Fibroblast of lung (primary cell): ENCODE data around the gene EFNA1. TPM values are rescaled to one million over a fixed set of nuclear protein-coding genes. Genes with fewer than 3 reads are reported as not detected.

Source experiments
- DNase-seq, 2 donors: peaks; one replicate each; pipeline versions ENCODE4 v3.0.0 to v3.0.0-alpha.2; 2010; ENCODE audit warnings: low read depth in 2 of 2
- H2AFZ ChIP-seq: 2 replicates; pipeline ENCODE4 v1.5.1; 2012; ENCODE audit warnings: low read length, control low read depth, inconsistent platforms
- H3K27ac ChIP-seq: 2 replicates; pipeline ENCODE4 v1.5.1; 2011; ENCODE audit warnings: low read length, control low read depth; ENCODE audit not compliant: insufficient read depth
- H3K27me3 ChIP-seq: 2 replicates; pipeline ENCODE4 v1.5.1; 2011; ENCODE audit warnings: mild to moderate bottlenecking, low read length; ENCODE audit not compliant: control insufficient read depth, insufficient read depth
- H3K36me3 ChIP-seq: 2 replicates; pipeline ENCODE4 v1.5.1; 2011; ENCODE audit warnings: low read length; ENCODE audit not compliant: control insufficient read depth, insufficient read depth
- H3K4me1 ChIP-seq: 2 replicates; pipeline ENCODE4 v1.5.1; 2011; ENCODE audit warnings: low read length; ENCODE audit not compliant: control insufficient read depth, insufficient read depth; ENCODE audit errors: extremely low read depth
- H3K4me2 ChIP-seq: 2 replicates; pipeline ENCODE4 v1.5.1; 2011; ENCODE audit warnings: low read length, control low read depth; ENCODE audit not compliant: insufficient read depth; ENCODE audit errors: extremely low read depth
- H3K4me3 ChIP-seq, 4 experiments: fragments of 200-600 bp in 1 of 4; sonication (generic) in 1 of 4; replicated peaks in 1 of 4; 2 replicates each; pipeline ENCODE4 v1.5.1; 2011 to 2016; ENCODE audit warnings: low read length in 4 of 4, low read depth in 3 of 4, mild to moderate bottlenecking in 3 of 4, control low read depth in 2 of 4, inconsistent platforms in 1 of 4, mixed read lengths in 1 of 4; ENCODE audit not compliant: insufficient read depth in 1 of 4; ENCODE audit errors: control extremely low read depth in 1 of 4
- H3K79me2 ChIP-seq: 2 replicates; pipeline ENCODE4 v1.5.1; 2012; ENCODE audit warnings: mild to moderate bottlenecking, low read length, inconsistent platforms; ENCODE audit not compliant: control insufficient read depth, insufficient read depth
- H3K9ac ChIP-seq: 2 replicates; pipeline ENCODE4 v1.5.1; 2011; ENCODE audit warnings: mild to moderate bottlenecking, low read length, control low read depth; ENCODE audit not compliant: insufficient read depth
- H3K9me3 ChIP-seq: 2 replicates; pipeline ENCODE4 v1.5.1; 2012; ENCODE audit warnings: low read depth, low read length; ENCODE audit not compliant: control insufficient read depth, insufficient read depth
- H4K20me1 ChIP-seq: 2 replicates; pipeline ENCODE4 v1.5.1; 2011; ENCODE audit warnings: low read length; ENCODE audit not compliant: control insufficient read depth, insufficient read depth; ENCODE audit errors: extremely low read depth
- EZH2 ChIP-seq: IDR thresholded peaks from 2 replicates; pipeline ENCODE4 v1.5.1; 2012; ENCODE audit warnings: low read length, control low read depth, mild to moderate bottlenecking; ENCODE audit errors: missing control alignments
- polyA plus RNA-seq, 2 donors: library from polyadenylated mRNA; depleted of rRNA in 1 of 2; stranded (reverse) in 1 of 2; unstranded in 1 of 2; fragments of >200 nt; gene quantifications; 2 replicates each; pipeline ENCODE4 v1.2.1, GENCODE V29; 2011 to 2012; ENCODE audit warnings: missing spikeins in 1 of 2
- total RNA-seq: library from RNA; depleted of rRNA; stranded (reverse); fragments of >200 nt; gene quantifications from 2 replicates; pipeline ENCODE4 v1.2.1, GENCODE V29; 2014
- TF ChIP-seq, protein P1 (sequence below), 2 donors: IDR thresholded peaks in 1 of 2; conservative IDR thresholded peaks in 1 of 2; 1 replicate in 1 of 2; 2 replicates in 1 of 2; pipeline ENCODE4 v1.5.1; 2011 to 2012; ENCODE audit warnings: low read length in 2 of 2, control low read depth in 1 of 2, inconsistent platforms in 1 of 2, low read depth in 1 of 2, mild to moderate bottlenecking in 1 of 2

EFNA1 gene
- total and polyA plus RNA-seq, 2 donors (not counting 1 experiment from before 2014, with no cell fraction given), result 0.07 TPM; not detected in 1

- no peaks in the 10 kb centered on the region for H3K4me1 ChIP-seq
Observed at GRCh38 chr1:155120253-155120652, 7.4 kb upstream of the EFNA1 start.

DNA sequence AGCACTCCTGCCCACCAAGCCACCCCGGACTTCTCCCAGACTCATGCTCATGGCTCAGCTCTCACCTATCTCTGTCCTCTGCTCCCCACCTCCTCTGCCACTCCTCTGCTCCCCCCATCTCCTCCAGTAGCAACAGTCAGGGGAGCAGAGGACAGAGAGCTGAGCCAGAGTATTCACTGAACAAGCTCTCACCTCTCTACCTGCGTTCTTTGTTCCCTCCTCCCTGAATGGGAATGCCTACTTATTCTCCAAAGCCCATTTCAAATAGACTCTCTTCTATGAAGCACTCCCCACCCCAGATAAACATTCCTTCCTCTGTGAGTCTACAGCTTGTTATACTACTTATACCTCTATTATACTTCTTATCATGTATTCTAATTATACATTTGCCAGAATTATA lies 6.4 kb upstream of the EFNA1 start:
- H3K79me2 ChIP-seq, result no peaks in the 10 kb centered on the region
- TF ChIP-seq, protein P1, sequence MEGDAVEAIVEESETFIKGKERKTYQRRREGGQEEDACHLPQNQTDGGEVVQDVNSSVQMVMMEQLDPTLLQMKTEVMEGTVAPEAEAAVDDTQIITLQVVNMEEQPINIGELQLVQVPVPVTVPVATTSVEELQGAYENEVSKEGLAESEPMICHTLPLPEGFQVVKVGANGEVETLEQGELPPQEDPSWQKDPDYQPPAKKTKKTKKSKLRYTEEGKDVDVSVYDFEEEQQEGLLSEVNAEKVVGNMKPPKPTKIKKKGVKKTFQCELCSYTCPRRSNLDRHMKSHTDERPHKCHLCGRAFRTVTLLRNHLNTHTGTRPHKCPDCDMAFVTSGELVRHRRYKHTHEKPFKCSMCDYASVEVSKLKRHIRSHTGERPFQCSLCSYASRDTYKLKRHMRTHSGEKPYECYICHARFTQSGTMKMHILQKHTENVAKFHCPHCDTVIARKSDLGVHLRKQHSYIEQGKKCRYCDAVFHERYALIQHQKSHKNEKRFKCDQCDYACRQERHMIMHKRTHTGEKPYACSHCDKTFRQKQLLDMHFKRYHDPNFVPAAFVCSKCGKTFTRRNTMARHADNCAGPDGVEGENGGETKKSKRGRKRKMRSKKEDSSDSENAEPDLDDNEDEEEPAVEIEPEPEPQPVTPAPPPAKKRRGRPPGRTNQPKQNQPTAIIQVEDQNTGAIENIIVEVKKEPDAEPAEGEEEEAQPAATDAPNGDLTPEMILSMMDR (conservative IDR thresholded peaks at IDR 0.05 in 1 of 2, IDR thresholded peaks at IDR 0.05 in 1 of 2; ENCODE audit: low read depth in 1 of 2, low read length in 2 of 2), result no peak
- TF ChIP-seq EZH2, result no peak
- no peaks in the 10 kb centered on the region for H3K9me3 ChIP-seq
- no peak overlapping the region for H3K4me3 ChIP-seq
- no peak overlapping the region for H3K4me2 ChIP-seq
- no peak overlapping the region for H3K9ac ChIP-seq
- no peaks in the 10 kb centered on the region for H3K4me1 ChIP-seq
- H3K36me3 ChIP-seq, result no peaks in the 10 kb centered on the region
- no peaks in the 10 kb centered on the region for H4K20me1 ChIP-seq
- H2AFZ ChIP-seq, result no peak overlapping the region
- H3K27ac ChIP-seq, result no peak overlapping the region
- DNase-seq, result no peak
- H3K27me3 ChIP-seq, result peaks cover 29% of the 10 kb centered on the region

More at GRCh38 chr1:155120253-155120652, 7.4 kb upstream of the EFNA1 start:
- no peak for DNase-seq
- no peak overlapping the region for H2AFZ ChIP-seq
- H3K79me2 ChIP-seq, result no peaks in the 10 kb centered on the region
- no peaks in the 10 kb centered on the region for H3K36me3 ChIP-seq
- H3K9ac ChIP-seq, result no peak overlapping the region
- no peak overlapping the region for H3K4me3 ChIP-seq
- H4K20me1 ChIP-seq, result no peaks in the 10 kb centered on the region
- no peak overlapping the region for H3K4me2 ChIP-seq
- H3K27me3 ChIP-seq, result peaks cover 22% of the 10 kb centered on the region
- no peak for TF ChIP-seq EZH2
- TF ChIP-seq, protein P1 (conservative IDR thresholded peaks at IDR 0.05 in 1 of 2, IDR thresholded peaks at IDR 0.05 in 1 of 2; ENCODE audit: low read depth in 1 of 2, low read length in 2 of 2), result no peak
- H3K27ac ChIP-seq, result no peak overlapping the region
- H3K9me3 ChIP-seq, result no peaks in the 10 kb centered on the region

DNA sequence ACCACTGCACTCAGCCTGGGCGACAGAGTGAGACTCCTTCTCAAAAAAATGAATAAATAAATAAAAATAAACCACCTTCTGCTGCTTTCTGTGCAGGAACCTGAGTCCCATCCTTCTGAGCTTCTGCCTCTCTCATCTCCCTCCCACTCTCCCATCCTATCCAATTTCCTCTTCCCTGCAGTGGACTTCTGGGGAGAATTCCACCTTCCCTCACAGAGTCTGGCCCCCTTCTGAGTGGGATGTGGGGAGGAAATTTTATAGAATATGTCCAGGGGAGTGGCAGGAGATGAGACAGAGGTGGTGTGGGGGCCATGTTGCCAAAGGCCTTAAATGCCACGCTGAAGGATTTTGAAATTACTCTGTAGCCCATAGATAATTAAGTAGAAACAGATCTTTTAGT lies 5.4 kb upstream of the EFNA1 start:
- no peaks in the 10 kb centered on the region for H3K36me3 ChIP-seq
- no peak for TF ChIP-seq EZH2
- TF ChIP-seq, protein P1 (conservative IDR thresholded peaks at IDR 0.05 in 1 of 2, IDR thresholded peaks at IDR 0.05 in 1 of 2; ENCODE audit: low read depth in 1 of 2, low read length in 2 of 2), result no peak
- H3K4me3 ChIP-seq, result no peak overlapping the region
- no peak for DNase-seq
- no peak overlapping the region for H3K9ac ChIP-seq
- H3K9me3 ChIP-seq, result no peaks in the 10 kb centered on the region
- no peak overlapping the region for H2AFZ ChIP-seq
- H4K20me1 ChIP-seq, result no peaks in the 10 kb centered on the region
- peaks cover 38% of the 10 kb centered on the region for H3K27me3 ChIP-seq
- H3K79me2 ChIP-seq, result no peaks in the 10 kb centered on the region
- no peak overlapping the region for H3K4me2 ChIP-seq
- H3K27ac ChIP-seq, result no peak overlapping the region
- peaks cover under 1% of the 10 kb centered on the region for H3K4me1 ChIP-seq
